Fibroblast of villous mesenchyme (primary cell): ENCODE results near the gene FDPS. TPM values are rescaled to one million over a fixed set of nuclear protein-coding genes. Genes with fewer than 3 reads are reported as not detected.

Experiments
- DNase-seq: peaks from one replicate; pipeline ENCODE4 v3.0.0-alpha.2; 2010; ENCODE audit warnings: low read depth
- H3K4me3 ChIP-seq: 2 replicates; pipeline ENCODE4 v1.5.1; 2011; ENCODE audit warnings: low read depth, mild to moderate bottlenecking, low read length
- small RNA-seq: library from RNA; depleted of rRNA; stranded (forward); fragments of <200 nt; gene quantifications from one replicate; pipeline ENCODE3, GENCODE V24; 2012
- total RNA-seq: library from RNA; depleted of rRNA; stranded (reverse); fragments of >200 nt; gene quantifications from 2 replicates; pipeline ENCODE4 v1.2.3, GENCODE V29; 2012
- TF ChIP-seq, protein P1 (sequence below): IDR thresholded peaks from 2 replicates; pipeline ENCODE4 v1.5.1; 2012; ENCODE audit warnings: low read depth, mild to moderate bottlenecking, low read length; ENCODE audit not compliant: insufficient read depth

The FDPS gene
- total RNA-seq, 1 donor, result 427 TPM

- TF ChIP-seq, protein P1, sequence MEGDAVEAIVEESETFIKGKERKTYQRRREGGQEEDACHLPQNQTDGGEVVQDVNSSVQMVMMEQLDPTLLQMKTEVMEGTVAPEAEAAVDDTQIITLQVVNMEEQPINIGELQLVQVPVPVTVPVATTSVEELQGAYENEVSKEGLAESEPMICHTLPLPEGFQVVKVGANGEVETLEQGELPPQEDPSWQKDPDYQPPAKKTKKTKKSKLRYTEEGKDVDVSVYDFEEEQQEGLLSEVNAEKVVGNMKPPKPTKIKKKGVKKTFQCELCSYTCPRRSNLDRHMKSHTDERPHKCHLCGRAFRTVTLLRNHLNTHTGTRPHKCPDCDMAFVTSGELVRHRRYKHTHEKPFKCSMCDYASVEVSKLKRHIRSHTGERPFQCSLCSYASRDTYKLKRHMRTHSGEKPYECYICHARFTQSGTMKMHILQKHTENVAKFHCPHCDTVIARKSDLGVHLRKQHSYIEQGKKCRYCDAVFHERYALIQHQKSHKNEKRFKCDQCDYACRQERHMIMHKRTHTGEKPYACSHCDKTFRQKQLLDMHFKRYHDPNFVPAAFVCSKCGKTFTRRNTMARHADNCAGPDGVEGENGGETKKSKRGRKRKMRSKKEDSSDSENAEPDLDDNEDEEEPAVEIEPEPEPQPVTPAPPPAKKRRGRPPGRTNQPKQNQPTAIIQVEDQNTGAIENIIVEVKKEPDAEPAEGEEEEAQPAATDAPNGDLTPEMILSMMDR, result no peak
- no peak overlapping the region for H3K4me3 ChIP-seq
- DNase-seq, result no peak
Measured at GRCh38 chr1:155352631-155353030, 44.0 kb downstream of the FDPS start.

- DNase-seq, result no peak
- TF ChIP-seq, protein P1, result no peak
- H3K4me3 ChIP-seq, result no peak overlapping the region
Measured at GRCh38 chr1:155360051-155360450, 51.4 kb downstream of the FDPS start.

Small RNAs within 50 kb of the gene (small RNA-seq; reads per million reads assigned to genes)
- not detected for gene RNU6-106P

Other genes with a start within 250 kb of the FDPS start
- 2.6 and 3.9 TPM in 2 replicates for gene EFNA4, start 245.1 kb upstream of the FDPS start, total RNA-seq
- gene EFNA3, start 230.0 kb upstream of the FDPS start, total RNA-seq, result 0.32 and 0.43 TPM in 2 replicates
- gene EFNA1, start 181.0 kb upstream of the FDPS start, total RNA-seq, result not detected in 2 replicates
- gene SLC50A1, start 173.0 kb upstream of the FDPS start, total RNA-seq, result 52.5 and 58.7 TPM in 2 replicates
- gene DPM3, start 168.3 kb upstream of the FDPS start, total RNA-seq, result 23.7 and 47.0 TPM in 2 replicates
- 65.6 and 95.3 TPM in 2 replicates for gene KRTCAP2, start 135.6 kb upstream of the FDPS start, total RNA-seq
- gene TRIM46, start 135.0 kb upstream of the FDPS start, total RNA-seq, result 6.5 and 7.7 TPM in 2 replicates
- gene THBS3, start 101.0 kb upstream of the FDPS start, total RNA-seq, result 32.8 and 35.8 TPM in 2 replicates
- gene MTX1, start 100.2 kb upstream of the FDPS start, total RNA-seq, result 38.0 and 45.1 TPM in 2 replicates
- 7.7 and 7.8 TPM in 2 replicates for gene ENTREP3, start 53.4 kb upstream of the FDPS start, total RNA-seq
- 33.7 and 35.8 TPM in 2 replicates for gene SCAMP3, start 46.5 kb upstream of the FDPS start, total RNA-seq
- 19.3 and 21.6 TPM in 2 replicates for gene CLK2, start 35.4 kb upstream of the FDPS start, total RNA-seq
- gene HCN3, start 31.4 kb upstream of the FDPS start, total RNA-seq, result 0.86 and 1.6 TPM in 2 replicates
- not detected in 2 replicates for gene PKLR, start 7.4 kb upstream of the FDPS start, total RNA-seq
- gene RUSC1, start 12.0 kb downstream of the FDPS start, total RNA-seq, result 18.4 and 22.9 TPM in 2 replicates